A673 (cell line): ENCODE data around the gene SH3D19. TPM values are rescaled to one million over a fixed set of nuclear protein-coding genes. Genes with fewer than 3 reads are reported as not detected.
"Not testable (repeated sequence)": the region's sequence is repeated elsewhere in the genome, so short reads cannot be mapped to it uniquely, and the experiment has no call there.

Experiments used
- BruUV-seq: library from RNA; stranded (reverse); fragments of 400-500 nt; replicated peaks from 2 replicates; lab custom pipeline; 2021; lab: Mats Ljungman, UMichigan
- CTCF ChIA-PET: fragments of 300-600 bp; sonication (Branson Sonifier 250); formaldehyde crosslinking; loops from one replicate; lab custom pipeline; 2022; ENCODE audit warnings: antibody characterized with exemption; lab: Charles Lee
- POLR2A ChIA-PET: fragments of 300-600 bp; sonication (Branson Sonifier 250); formaldehyde crosslinking; loops from one replicate; lab custom pipeline; 2022; ENCODE audit warnings: antibody characterized with exemption; ENCODE audit not compliant: low non-redundant PET; lab: Charles Lee
- DNase-seq: peaks from one replicate; pipeline ENCODE4 v3.0.0-alpha.2; 2015; ENCODE audit warnings: low spot score
- H3K27ac ChIP-seq: fragments of 200-600 bp; sonication (generic); 2 replicates; pipeline ENCODE4 v1.5.1; 2016; ENCODE audit warnings: mixed run types, low read depth, mild to moderate bottlenecking, mixed read lengths, antibody characterized with exemption, low read length; ENCODE audit not compliant: poor library complexity, severe bottlenecking
- H3K27me3 ChIP-seq: fragments of 200-600 bp; sonication (generic); replicated peaks from 2 replicates; pipeline ENCODE4 v1.6.1; 2017; ENCODE audit warnings: mixed run types, low read depth, mild to moderate bottlenecking, mixed read lengths, antibody characterized with exemption, low read length; ENCODE audit not compliant: insufficient read depth, poor library complexity
- H3K36me3 ChIP-seq: fragments of 200-600 bp; sonication (generic); 2 replicates; pipeline ENCODE4 v1.6.1; 2016; ENCODE audit warnings: mixed run types, mild to moderate bottlenecking, mixed read lengths, antibody characterized with exemption, low read length; ENCODE audit not compliant: insufficient read depth, poor library complexity, severe bottlenecking
- H3K4me1 ChIP-seq: fragments of 200-600 bp; sonication (generic); 2 replicates; pipeline ENCODE4 v1.6.1; 2017; ENCODE audit warnings: mixed run types, mild to moderate bottlenecking, mixed read lengths, antibody characterized with exemption, low read length; ENCODE audit not compliant: insufficient read depth, poor library complexity, severe bottlenecking
- H3K4me3 ChIP-seq: fragments of 200-600 bp; sonication (generic); 2 replicates; pipeline ENCODE4 v1.5.1; 2016; ENCODE audit warnings: low read depth, mixed run types, mild to moderate bottlenecking, mixed read lengths, low read length; ENCODE audit not compliant: poor library complexity, severe bottlenecking
- H3K9me3 ChIP-seq: fragments of 200-600 bp; sonication (generic); 2 replicates; pipeline ENCODE4 v1.6.1; 2016; ENCODE audit warnings: mixed run types, low read depth, mild to moderate bottlenecking, mixed read lengths, antibody characterized with exemption, low read length; ENCODE audit not compliant: poor library complexity, severe bottlenecking
- EZH2 ChIP-seq: fragments of 200-600 bp; sonication (generic); IDR thresholded peaks from 2 replicates; pipeline ENCODE4 v1.6.1; 2017; ENCODE audit warnings: borderline replicate concordance, low read depth, mild to moderate bottlenecking, mixed read lengths, antibody characterized with exemption, low read length; ENCODE audit not compliant: poor library complexity, severe bottlenecking
- intact Hi-C: fragments of 100-400 bp; cut with micrococcal nuclease; formaldehyde crosslinking; loops from one replicate; pipeline ENCODE4 v1.10.0; 2022; ENCODE audit not compliant: unreplicated experiment
- total RNA-seq: library from RNA; stranded (reverse); gene quantifications from 2 replicates; pipeline ENCODE4 v1.2.3, GENCODE V29; 2021
- TF ChIP-seq, protein P1 (sequence below): fragments of 300-800, 200-600 bp; sonication (generic); conservative IDR thresholded peaks from 2 replicates; pipeline ENCODE4 v1.5.1; 2017; ENCODE audit warnings: low read depth, mild to moderate bottlenecking, antibody characterized with exemption, low read length, moderate library complexity, mixed read lengths

SH3D19 gene
- total RNA-seq, 1 experiment from 2014 or later, result 0.86 TPM

DNA sequence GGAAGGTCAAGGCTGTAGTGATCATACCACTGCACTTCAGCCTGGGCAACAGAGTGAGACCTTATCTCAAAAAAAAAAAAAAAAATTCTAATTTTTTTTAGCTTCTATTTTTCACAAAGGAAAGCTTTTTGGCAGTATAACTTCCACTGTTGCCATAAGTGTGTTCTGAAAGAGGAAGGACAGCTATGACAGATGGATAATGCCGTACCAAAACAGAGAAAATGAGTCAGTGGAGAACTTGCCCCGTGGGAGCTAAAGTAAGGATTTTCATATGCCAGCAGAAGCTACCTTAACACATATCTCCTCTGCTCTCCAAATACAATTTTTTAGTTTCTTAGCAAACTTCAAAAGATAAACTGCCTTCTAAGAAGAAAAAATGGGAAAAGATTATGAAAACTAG, 182.2 kb downstream of the SH3D19 start:
- BruUV-seq, result no TSS peak
- Histone ChIP-seq H3K4me3 (no peak overlapping the region), H3K36me3 (no peaks in the 10 kb centered on the region), H3K4me1 (no peaks in the 10 kb centered on the region), H3K27ac (no peak overlapping the region), H3K27me3 (no peaks in the 10 kb centered on the region), H3K9me3 (no peaks in the 10 kb centered on the region)
- POLR2A ChIA-PET, result interaction anchor here (0.6 kb wide), 1 partner anchor 42 kb away, joined by 10 read pairs; no protein-coding TSS in a partner anchor
- TF ChIP-seq, protein P1, sequence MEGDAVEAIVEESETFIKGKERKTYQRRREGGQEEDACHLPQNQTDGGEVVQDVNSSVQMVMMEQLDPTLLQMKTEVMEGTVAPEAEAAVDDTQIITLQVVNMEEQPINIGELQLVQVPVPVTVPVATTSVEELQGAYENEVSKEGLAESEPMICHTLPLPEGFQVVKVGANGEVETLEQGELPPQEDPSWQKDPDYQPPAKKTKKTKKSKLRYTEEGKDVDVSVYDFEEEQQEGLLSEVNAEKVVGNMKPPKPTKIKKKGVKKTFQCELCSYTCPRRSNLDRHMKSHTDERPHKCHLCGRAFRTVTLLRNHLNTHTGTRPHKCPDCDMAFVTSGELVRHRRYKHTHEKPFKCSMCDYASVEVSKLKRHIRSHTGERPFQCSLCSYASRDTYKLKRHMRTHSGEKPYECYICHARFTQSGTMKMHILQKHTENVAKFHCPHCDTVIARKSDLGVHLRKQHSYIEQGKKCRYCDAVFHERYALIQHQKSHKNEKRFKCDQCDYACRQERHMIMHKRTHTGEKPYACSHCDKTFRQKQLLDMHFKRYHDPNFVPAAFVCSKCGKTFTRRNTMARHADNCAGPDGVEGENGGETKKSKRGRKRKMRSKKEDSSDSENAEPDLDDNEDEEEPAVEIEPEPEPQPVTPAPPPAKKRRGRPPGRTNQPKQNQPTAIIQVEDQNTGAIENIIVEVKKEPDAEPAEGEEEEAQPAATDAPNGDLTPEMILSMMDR, result no peak
- TF ChIP-seq EZH2, result no peak
- DNase-seq, result no peak
- intact Hi-C loops, result no loop called here
- CTCF ChIA-PET, result interaction anchor here (0.7 kb wide), 1 partner anchor 466 kb away, joined by 3 read pairs; no protein-coding TSS in a partner anchor

DNA sequence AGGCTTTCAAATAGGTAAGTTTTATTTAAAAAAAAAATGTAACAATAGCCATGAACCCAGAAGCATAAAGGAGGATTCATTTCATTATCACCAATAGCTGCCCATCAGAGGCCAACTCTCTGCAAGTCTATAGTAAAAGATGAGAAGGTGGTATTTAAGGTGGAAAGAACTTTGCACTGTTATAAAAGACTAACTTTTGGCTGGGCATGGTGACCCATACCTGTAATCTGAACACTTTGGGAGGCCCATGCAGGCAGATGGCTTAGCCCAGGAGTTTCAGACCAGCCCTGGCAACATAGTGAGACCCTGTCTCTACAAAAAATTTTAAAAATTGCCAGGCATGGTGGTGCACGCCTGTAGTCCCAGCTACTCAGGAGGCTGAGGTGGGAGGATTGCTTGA, 182.6 kb downstream of the SH3D19 start:
- Histone ChIP-seq H3K9me3 (no peaks in the 10 kb centered on the region), H3K4me3 (no peak overlapping the region), H3K27ac (no peak overlapping the region), H3K4me1 (no peaks in the 10 kb centered on the region), H3K27me3 (no peaks in the 10 kb centered on the region), H3K36me3 (no peaks in the 10 kb centered on the region)
- ChIA-PET POLR2A (interaction anchor here (0.6 kb wide), 1 partner anchor 42 kb away, joined by 10 read pairs; no protein-coding TSS in a partner anchor), CTCF (interaction anchor here (0.7 kb wide), 1 partner anchor 466 kb away, joined by 3 read pairs; no protein-coding TSS in a partner anchor)
- no peak for TF ChIP-seq EZH2
- TF ChIP-seq, protein P1, result no peak
- no peak for DNase-seq
- BruUV-seq, result no TSS peak
- intact Hi-C loops, result no loop called here

DNA sequence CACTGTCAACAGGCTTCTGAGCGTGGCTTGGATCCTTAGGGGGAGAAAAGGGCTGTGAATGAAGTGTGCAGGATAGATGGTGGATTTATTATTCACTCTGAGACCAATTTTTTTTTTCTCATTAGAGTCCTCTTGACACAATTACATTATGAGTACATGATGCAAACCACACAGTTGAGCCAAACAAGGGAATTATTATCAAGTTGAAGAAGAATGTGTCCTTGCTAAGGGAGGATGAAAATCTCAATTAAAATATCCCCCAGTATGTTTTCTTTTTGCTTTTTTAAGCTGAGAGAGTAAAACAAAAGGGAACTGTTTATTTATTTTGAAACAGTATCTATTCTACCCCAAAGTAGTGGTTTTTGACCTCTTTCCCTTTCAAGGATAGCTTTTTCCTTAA, 185.6 kb downstream of the SH3D19 start:
- Histone ChIP-seq H3K36me3 (no peaks in the 10 kb centered on the region), H3K27me3 (no peaks in the 10 kb centered on the region), H3K27ac (no peak overlapping the region), H3K4me3 (no peak overlapping the region), H3K9me3 (no peaks in the 10 kb centered on the region), H3K4me1 (no peaks in the 10 kb centered on the region)
- TF ChIP-seq EZH2, result no peak
- TF ChIP-seq, protein P1, result no peak
- no TSS peak for BruUV-seq
- POLR2A ChIA-PET, result no interaction called here
- intact Hi-C loops, result no loop called here
- no peak for DNase-seq
- CTCF ChIA-PET, result no interaction called here

DNA sequence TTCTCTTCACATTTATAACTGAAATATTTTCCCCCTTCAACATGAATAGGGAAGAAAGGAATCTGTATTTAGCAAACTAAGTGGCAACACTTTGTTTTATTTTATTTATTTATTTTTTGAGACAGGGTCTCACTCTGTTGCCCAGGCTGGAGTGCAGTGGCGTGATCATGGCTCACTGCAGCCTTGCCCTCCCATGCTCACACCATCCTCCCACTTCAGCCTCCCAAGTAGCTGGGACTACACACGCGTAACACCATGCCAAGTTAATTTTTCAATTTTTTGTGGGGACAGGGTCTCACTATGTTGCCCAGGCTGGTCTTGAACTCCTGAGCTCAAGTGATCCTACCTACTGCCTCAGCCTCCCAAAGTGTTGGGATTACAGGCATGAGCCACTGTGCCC, 189.4 kb downstream of the SH3D19 start:
- DNase-seq, H3K9me3 ChIP-seq, CTCF ChIA-PET, POLR2A ChIA-PET, intact Hi-C loops, BruUV-seq, H3K27me3 ChIP-seq, H3K36me3 ChIP-seq, H3K4me1 ChIP-seq, H3K27ac ChIP-seq, H3K4me3 ChIP-seq: not testable (repeated sequence)
